Thoracic aorta (tissue), 2 donors: ENCODE data around the gene PIGR. TPM values are rescaled to one million over a fixed set of nuclear protein-coding genes. Genes with fewer than 3 reads are reported as not detected.

Experiments
- ATAC-seq: fragments of 150-250 bp; one replicate; pipeline ENCODE4 v1.8.0; 2017; ENCODE audit warnings: low read depth; ENCODE audit not compliant: insufficient number of reproducible peaks, low FRiP score
- DNase-seq: peaks from one replicate; pipeline ENCODE4 v3.0.0-alpha.2; 2020; ENCODE audit warnings: low spot score
- H3K27ac ChIP-seq, 2 donors: fragments of 200-600 bp; sonication (generic); 1 replicate in 1 of 2; 2 replicates in 1 of 2; pipeline ENCODE4 v1.5.1; 2016; ENCODE audit warnings: mild to moderate bottlenecking in 2 of 2, moderate library complexity in 2 of 2
- H3K27me3 ChIP-seq: fragments of 200-600 bp; sonication (generic); replicated peaks from 2 replicates; pipeline ENCODE4 v1.6.0; 2016; ENCODE audit warnings: mild to moderate bottlenecking; ENCODE audit not compliant: insufficient read depth
- H3K36me3 ChIP-seq: fragments of 200-600 bp; sonication (generic); one replicate; pipeline ENCODE4 v1.5.1; 2016
- H3K4me1 ChIP-seq, 2 donors: fragments of 200-600 bp; sonication (generic); 1 replicate in 1 of 2; 2 replicates in 1 of 2; pipeline versions ENCODE4 v1.5.1 to v1.6.0; 2016; ENCODE audit warnings: low read depth in 2 of 2, mild to moderate bottlenecking in 1 of 2; ENCODE audit not compliant: control insufficient read depth in 1 of 2
- H3K4me3 ChIP-seq: fragments of 200-600 bp; sonication (generic); 2 replicates; pipeline ENCODE4 v1.5.1; 2016; ENCODE audit warnings: mild to moderate bottlenecking
- H3K9me3 ChIP-seq: fragments of 200-600 bp; sonication (generic); 2 replicates; pipeline ENCODE4 v1.5.1; 2016
- total RNA-seq, 2 donors: library from RNA; depleted of rRNA; stranded (reverse); fragments of >200 nt; gene quantifications; one replicate each; pipeline versions ENCODE4 v1.1.0 to v1.2.3, GENCODE V29; 2016
- TF ChIP-seq, protein P1 (sequence below): fragments of 200-600 bp; sonication (generic); IDR thresholded peaks from one replicate; pipeline ENCODE4 v1.5.1; 2019; ENCODE audit warnings: antibody characterized with exemption

Gene PIGR
- total RNA-seq, 2 donors from 2014 or later: 7.7 TPM; not detected in 1

DNA sequence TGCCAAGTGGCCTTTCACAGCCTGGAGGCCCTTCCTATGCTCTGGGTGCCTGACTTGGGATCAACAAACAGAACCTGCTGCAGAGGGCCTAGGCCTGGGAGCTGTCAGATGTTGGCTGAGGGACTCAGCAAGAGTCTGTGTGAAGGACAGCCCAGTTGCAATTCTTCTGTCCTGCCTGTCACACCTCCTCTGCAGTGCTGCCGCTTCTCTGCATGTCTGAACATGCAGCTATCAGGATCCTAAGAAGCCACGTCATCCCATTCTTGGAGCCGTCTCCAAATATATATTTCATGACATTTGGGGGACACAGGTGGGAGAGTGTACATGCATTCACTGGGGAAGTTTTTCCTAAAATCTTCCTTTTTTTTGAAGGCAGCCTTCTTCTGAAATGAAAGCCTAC is 15.4 kb upstream of the PIGR start:
- TF ChIP-seq, protein P1, sequence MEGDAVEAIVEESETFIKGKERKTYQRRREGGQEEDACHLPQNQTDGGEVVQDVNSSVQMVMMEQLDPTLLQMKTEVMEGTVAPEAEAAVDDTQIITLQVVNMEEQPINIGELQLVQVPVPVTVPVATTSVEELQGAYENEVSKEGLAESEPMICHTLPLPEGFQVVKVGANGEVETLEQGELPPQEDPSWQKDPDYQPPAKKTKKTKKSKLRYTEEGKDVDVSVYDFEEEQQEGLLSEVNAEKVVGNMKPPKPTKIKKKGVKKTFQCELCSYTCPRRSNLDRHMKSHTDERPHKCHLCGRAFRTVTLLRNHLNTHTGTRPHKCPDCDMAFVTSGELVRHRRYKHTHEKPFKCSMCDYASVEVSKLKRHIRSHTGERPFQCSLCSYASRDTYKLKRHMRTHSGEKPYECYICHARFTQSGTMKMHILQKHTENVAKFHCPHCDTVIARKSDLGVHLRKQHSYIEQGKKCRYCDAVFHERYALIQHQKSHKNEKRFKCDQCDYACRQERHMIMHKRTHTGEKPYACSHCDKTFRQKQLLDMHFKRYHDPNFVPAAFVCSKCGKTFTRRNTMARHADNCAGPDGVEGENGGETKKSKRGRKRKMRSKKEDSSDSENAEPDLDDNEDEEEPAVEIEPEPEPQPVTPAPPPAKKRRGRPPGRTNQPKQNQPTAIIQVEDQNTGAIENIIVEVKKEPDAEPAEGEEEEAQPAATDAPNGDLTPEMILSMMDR: no peak
- ATAC-seq (no peak), DNase-seq (no peak)
- Histone ChIP-seq H3K9me3 (no peaks in the 10 kb centered on the region), H3K4me3 (no peak overlapping the region), H3K27me3 (no peaks in the 10 kb centered on the region), H3K27ac (no peak overlapping the region), H3K36me3 (no peaks in the 10 kb centered on the region), H3K4me1 (no peaks in the 10 kb centered on the region)

DNA sequence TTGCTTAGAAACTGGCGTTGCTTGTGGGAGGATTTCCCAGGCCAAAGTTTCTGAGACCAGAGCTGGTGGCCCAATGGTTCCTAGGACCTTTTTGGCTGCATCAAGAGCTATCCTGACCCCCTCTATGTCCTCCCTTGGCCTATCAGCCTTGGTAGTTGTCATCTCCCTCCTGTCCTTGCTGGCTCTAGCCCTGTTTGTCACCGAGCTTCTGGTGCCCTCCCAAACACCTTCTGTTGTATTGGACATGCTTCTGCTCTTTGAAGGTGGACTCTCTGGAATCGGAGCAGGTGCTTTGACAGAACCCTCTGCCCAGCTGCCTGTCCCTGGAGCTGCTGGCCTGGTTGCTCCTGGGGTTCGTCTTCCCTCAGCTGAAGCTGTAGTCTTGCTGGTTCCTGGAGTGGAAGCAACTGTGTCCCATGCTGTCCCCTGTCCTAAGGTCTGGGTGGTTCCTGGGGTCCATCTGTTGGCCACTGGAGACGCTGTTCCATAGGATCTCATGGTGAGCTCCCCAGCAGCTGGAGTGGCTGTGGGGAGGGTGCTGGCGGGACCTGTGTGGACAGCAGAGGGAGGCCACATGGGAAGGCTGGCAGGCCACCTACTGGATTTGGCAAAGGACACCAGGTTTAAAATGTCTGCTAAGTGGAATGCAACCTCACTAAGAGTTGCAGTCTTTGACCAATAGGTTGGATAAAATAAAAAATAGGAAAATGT is 14.6 kb upstream of the PIGR start:
- H3K27ac ChIP-seq: no peak overlapping the region
- H3K4me3 ChIP-seq: no peak overlapping the region
- TF ChIP-seq, protein P1: no peak
- H3K4me1 ChIP-seq: no peaks in the 10 kb centered on the region
- H3K36me3 ChIP-seq: no peaks in the 10 kb centered on the region
- H3K9me3 ChIP-seq: no peaks in the 10 kb centered on the region
- ATAC-seq (no peak), DNase-seq (no peak)
- H3K27me3 ChIP-seq: no peaks in the 10 kb centered on the region

DNA sequence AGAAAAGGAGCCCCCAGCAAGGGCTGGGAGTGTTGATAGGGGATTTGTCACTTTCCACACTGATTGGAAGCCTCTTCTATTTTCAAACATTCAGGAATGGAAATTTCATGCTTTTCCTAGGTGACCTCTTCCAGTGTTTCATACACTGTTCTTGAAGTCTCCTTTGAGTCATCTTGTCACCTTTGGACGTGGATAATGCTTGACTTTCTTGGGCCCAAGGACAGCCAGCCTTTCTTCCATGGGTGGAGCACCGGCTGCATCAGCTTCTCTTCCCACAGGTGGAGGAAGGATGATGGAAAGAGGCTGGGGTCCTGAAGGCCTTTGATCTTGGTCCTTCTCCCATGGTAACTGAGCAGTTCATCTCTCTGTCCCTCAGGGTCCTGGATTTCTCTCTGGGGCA is 11.9 kb upstream of the PIGR start:
- DNase-seq (no peak), ATAC-seq (no peak)
- H3K4me3 ChIP-seq: no peak overlapping the region
- H3K27ac ChIP-seq: no peak overlapping the region
- no peaks in the 10 kb centered on the region for H3K27me3 ChIP-seq
- no peaks in the 10 kb centered on the region for H3K4me1 ChIP-seq
- H3K9me3 ChIP-seq: no peaks in the 10 kb centered on the region
- TF ChIP-seq, protein P1: no peak
- no peaks in the 10 kb centered on the region for H3K36me3 ChIP-seq

DNA sequence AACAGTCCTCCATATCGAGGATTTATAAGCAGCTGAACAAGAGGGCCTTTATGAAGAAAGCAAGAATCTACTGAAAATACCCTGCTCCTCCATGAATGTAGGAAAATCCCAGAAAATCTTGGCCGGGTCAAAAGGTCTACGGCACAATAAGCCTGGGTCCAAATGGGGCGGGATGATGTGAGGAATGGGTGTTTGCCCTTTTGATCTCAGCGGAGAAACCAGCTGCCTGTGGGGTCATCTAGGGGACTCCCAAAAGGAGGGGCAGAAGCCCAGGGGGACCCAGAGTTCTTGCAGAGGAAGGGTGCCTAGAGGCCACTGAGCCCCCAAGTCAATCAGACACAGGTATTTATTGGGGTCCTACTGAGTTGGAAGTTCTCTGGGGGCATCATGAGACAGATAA is 11.4 kb upstream of the PIGR start:
- H3K4me1 ChIP-seq: no peaks in the 10 kb centered on the region
- no peak overlapping the region for H3K4me3 ChIP-seq
- ATAC-seq (no peak), DNase-seq (no peak)
- TF ChIP-seq, protein P1: no peak
- no peak overlapping the region for H3K27ac ChIP-seq
- H3K9me3 ChIP-seq: no peaks in the 10 kb centered on the region
- no peaks in the 10 kb centered on the region for H3K36me3 ChIP-seq
- no peaks in the 10 kb centered on the region for H3K27me3 ChIP-seq

DNA sequence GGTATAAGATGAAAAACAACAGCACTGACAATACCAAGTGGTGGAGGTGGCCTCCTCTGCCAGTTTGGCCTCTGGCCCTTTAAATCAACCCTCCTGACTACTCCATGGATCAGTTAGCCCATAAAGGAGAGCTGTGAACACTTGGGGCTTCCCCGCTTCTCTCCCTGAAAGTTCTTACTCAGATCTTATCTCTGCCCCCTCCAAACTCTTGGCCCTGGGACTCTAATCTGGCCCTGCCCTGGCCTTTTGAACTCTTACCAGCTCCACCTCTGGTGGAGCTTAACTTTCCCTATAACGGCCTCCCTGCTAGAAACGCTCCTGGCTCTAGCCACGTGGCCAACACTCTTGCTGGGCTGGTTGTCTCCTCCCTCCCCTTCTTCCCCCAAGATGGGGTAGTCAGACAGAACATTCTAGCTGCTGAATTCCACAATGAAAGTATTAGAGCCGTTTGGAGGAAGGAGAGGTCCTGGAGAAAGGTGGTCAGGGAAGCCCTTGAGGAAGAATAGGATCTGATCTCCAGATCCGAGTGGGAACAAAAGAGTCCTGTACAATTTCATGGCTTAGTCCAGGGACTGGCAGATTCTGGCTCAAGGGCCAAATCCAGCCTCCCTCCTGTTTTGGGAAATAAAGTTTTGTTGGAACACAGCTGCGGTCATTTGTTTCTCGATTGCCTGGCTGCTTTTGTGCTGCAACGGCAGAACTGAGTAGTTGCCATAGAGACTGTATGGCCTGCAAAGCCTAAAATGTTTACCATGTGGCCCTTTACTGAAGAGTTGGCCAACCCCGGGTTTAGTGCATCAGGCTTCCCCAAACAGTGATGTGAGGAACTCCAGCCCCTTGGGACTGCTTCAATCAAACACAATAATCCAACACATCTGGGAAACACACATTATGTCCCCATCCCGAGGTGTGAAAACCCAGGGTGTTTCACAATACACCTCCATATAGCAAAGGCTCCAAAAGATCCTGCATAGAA is 9.5 kb upstream of the PIGR start:
- H3K27me3 ChIP-seq: no peaks in the 10 kb centered on the region
- DNase-seq: no peak
- no peak for ATAC-seq
- no peaks in the 10 kb centered on the region for H3K9me3 ChIP-seq
- TF ChIP-seq, protein P1: no peak
- H3K36me3 ChIP-seq: no peaks in the 10 kb centered on the region
- no peaks in the 10 kb centered on the region for H3K4me1 ChIP-seq
- no peak overlapping the region for H3K4me3 ChIP-seq
- H3K27ac ChIP-seq: no peak overlapping the region
